ENCODE measurements around the gene PCDH1. TPM values are rescaled to one million over a fixed set of nuclear protein-coding genes. Genes with fewer than 3 reads are reported as not detected.

PCDH1 gene
- total and polyA plus RNA-seq, 2 donors (not counting 3 experiments of a cell fraction or from before 2014, with no cell fraction given): 113 to 136 TPM

GRCh38 chr5:141908796-141909195, 30.6 kb upstream of the PCDH1 start:
- Histone ChIP-seq H3K4me2 (ENCODE audit: insufficient read depth, low read length) (no peak overlapping the region), H3K4me3 (replicated peaks in 1 of 3; ENCODE audit: insufficient read depth in 1 of 3, low read depth in 1 of 3, low read length in 3 of 3) (no peak overlapping the region), H4K20me1 (replicated peaks; ENCODE audit: control insufficient read depth, extremely low read depth, insufficient read depth, low read length) (no peaks in the 10 kb centered on the region), H3K27me3 (ENCODE audit: control insufficient read depth in 2 of 2, insufficient read depth in 2 of 2, low read length in 2 of 2) (peaks cover 9 to 11% of the 10 kb centered on the region in 2 experiments), H3K4me1 (ENCODE audit: control insufficient read depth, extremely low read depth, insufficient read depth, low read length) (peaks cover under 1% of the 10 kb centered on the region), H3K79me2 (ENCODE audit: control insufficient read depth, insufficient read depth, low read length) (no peaks in the 10 kb centered on the region), H3K9ac (replicated peaks; ENCODE audit: extremely low read depth, insufficient read depth, low read length) (no peak overlapping the region), H2AFZ (ENCODE audit: low read depth, low read length) (no peak overlapping the region), H3K9me1 (replicated peaks; ENCODE audit: control insufficient read depth, extremely low read depth, insufficient read depth, low read length) (no peaks in the 10 kb centered on the region), H3K27ac (ENCODE audit: insufficient read depth, low read depth, low read length) (no peak overlapping the region), H3K9me3 (replicated peaks; ENCODE audit: control insufficient read depth, insufficient read depth, low read length) (no peaks in the 10 kb centered on the region), H3K36me3 (ENCODE audit: control insufficient read depth in 2 of 2, extremely low read depth in 1 of 2, insufficient read depth in 2 of 2, low read length in 2 of 2) (no peaks in the 10 kb centered on the region)
- DNase-seq (ENCODE audit: low read depth, low spot score): no peak
- TF ChIP-seq POLR2AphosphoS5 (IDR thresholded peaks at IDR 0.05; ENCODE audit: insufficient read depth, low read depth, low read length): no peak
- TF ChIP-seq GATA2 (IDR thresholded peaks at IDR 0.05; ENCODE audit: insufficient read depth, insufficient read length, low read depth, low read length): no peak
- no peak for TF ChIP-seq JUN (IDR thresholded peaks at IDR 0.05; ENCODE audit: borderline replicate concordance, insufficient read depth, insufficient read length, low read depth)
- no peak for TF ChIP-seq MYC (IDR thresholded peaks at IDR 0.05; ENCODE audit: low read depth, low read length)
- TF ChIP-seq MAX (IDR thresholded peaks at IDR 0.05; ENCODE audit: insufficient read depth, insufficient read length): no peak
- TF ChIP-seq FOS (IDR thresholded peaks at IDR 0.05; ENCODE audit: borderline replicate concordance, insufficient read depth, low read length): no peak
- TF ChIP-seq CTCF (IDR thresholded peaks at IDR 0.05; ENCODE audit: extremely low read depth in 1 of 2, insufficient read depth in 1 of 2, low read depth in 1 of 2, low read length in 2 of 2): no peak
- TF ChIP-seq POLR2A (IDR thresholded peaks at IDR 0.05; ENCODE audit: low read depth, low read length): no peak
- TF ChIP-seq EZH2 (IDR thresholded peaks at IDR 0.05; ENCODE audit: borderline replicate concordance, low read depth, low read length, severe bottlenecking): no peak
- CTCF ChIA-PET: no interaction called here
- POLR2A ChIA-PET: no interaction called here
- dilution Hi-C loops (cut with MboI; ENCODE audit: extremely low pct_ligation_motif_present, low sequenced_read_pairs): no loop called here
- intact Hi-C loops (cut with micrococcal nuclease): no loop called here
- no peak for FAIRE-seq
- BruUV-seq (replicated peaks): no TSS peak
